ENCODE data around the gene GLB1L.

The GLB1L gene

GRCh38 chr2:219219784-219220532 is 25.3 kb downstream of the GLB1L start:
- DNase-seq, result no peak

- peak; percentile 92 for DNase-seq
These were observed 26.2 kb downstream of the GLB1L start, which contains the start of gene ABCB6 for GRCh38 chr2:219218732-219219701. TSS of gene ABCB6 (minus strand) at chr2:219218958. CDS start at chr2:219218673, 285 bp downstream.

GRCh38 chr2:219218217-219218731 is 27.0 kb downstream of the GLB1L start:
- no peak for DNase-seq

DNA sequence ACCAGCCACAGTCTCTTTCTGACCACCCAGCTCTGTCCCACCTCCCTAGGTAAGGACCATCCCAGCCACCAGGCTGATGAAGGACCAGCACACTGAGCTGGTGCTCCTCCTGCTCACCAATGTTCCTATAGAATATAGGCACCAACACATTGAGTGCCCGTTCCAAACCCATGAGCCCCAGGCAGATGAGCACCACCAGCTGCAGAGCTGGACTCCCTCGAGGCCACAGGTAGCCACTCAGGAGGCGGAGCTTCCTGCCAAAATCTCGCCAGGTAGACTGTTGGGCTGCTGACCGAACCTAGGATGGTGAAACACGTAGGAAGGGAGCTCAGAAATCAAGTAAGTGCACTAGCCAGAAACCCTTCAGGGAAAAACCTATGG is 28.7 kb downstream of the GLB1L start:
- DNase-seq, result no peak

DNA sequence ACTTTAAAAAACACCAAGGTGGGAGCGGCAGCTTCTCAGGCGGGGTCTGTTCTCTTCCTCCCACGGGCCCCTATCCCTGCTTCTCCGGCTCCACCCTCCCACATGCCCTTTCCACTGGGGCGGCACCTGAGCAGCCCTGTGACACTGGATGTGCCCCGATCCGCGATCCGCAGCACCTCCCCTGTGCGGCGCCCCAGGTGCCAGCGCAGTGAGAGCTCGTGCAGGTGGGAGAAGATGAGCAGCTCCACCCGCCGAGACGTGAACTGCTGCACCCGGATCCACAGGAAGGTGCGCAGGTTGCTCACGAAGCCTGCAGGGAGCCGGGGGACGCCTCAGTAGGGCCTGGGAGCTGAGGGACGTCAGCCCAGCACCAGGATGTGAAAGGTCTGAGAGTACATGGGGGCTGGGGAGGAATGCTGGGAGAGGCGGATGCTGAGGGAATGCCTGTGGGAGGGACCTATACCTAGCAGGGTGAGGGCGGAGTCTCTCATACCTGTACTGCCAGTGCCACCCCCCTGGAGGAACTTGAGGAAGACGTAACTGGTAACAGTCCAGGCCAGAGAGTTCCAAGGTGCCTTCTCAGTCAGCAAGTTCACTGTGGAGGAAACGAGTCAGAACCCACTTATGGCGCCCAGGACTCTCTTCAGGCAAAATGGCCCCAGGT is 29.2 kb downstream of the GLB1L start:
- DNase-seq, result no peak

GRCh38 chr2:219214786-219215185 is 30.5 kb downstream of the GLB1L start:
- DNase-seq, result no peak

- no peak for DNase-seq
These were observed 31.1 kb downstream of the GLB1L start for GRCh38 chr2:219214141-219214540.

- DNase-seq, result no peak
These were observed 31.7 kb downstream of the GLB1L start for GRCh38 chr2:219213486-219214071.

DNA sequence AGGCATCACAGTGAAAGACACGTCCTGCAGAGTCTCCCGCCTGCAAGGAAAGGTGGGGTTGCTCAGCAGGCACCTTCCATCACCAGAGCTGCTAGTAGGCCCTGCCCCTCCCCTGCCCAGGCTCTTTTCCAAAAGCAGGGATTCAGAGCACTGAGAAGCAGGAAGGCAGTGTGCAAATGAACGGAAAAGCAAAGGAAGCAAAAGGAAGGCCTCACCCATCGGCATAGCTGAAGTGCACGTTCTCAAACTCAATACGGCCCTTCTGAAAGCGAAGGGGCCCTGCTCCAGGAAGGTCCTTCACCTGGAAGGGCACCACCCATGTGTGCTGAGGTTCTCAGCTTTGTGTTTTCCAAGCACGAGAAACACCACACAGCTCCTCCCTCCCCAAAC is 32.2 kb downstream of the GLB1L start:
- DNase-seq, result no peak

DNA sequence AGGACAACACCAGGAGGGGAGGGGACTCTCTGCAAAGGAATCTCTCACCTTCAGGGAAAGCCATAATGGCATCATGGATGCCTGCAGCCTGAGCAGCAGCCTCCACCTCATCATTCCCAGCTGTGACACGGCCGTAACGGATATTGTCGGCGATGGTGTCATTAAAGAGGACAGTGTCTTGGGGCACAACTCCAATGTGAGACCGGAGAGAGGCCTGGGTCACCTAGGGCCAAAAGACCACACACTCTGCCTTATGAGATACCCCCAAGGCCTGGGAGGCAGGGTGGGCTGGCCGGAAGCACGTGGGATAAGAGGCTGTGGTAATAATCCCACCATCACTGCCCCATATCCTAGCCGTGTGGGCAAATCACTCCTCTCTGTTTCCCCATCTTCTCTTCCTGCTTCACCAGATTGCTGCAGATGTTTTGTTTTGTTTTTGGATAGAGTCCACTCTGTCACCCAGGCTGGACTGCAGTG is 34.3 kb downstream of the GLB1L start:
- no peak for DNase-seq

DNA sequence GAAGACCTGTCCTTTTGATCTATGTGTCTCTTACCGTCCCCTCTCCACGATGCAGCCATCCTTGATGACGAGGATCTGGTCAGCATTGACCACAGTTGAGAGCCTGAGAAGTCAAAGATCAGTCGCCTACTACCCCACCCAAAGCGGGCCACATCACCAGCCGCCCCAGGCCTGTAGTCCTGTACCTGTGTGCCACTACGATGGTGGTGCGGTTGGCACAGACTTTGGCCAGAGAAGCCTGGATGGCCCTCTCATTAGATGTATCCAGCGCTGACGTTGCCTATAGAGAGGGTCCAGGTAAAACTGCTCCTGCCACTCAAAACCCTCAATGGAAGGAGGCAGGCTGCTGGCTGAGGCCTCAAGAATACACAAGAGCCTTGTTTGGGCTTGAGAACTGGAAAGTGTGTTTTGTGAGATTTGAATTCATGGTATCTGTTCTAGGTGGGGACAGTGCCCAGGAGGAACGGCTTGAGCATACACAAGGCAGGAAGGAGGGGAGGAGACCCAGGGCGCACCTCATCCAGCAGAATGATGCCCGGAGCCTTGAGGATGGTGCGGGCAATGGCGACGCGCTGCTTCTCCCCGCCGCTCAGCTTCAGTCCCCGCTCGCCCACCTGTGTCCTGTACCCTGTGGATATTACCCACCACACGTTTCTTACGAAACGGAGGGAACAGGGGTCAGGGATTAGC is 34.9 kb downstream of the GLB1L start:
- DNase-seq, result no peak

GRCh38 chr2:219209236-219210195 is 35.7 kb downstream of the GLB1L start:
- DNase-seq, result no peak

DNA sequence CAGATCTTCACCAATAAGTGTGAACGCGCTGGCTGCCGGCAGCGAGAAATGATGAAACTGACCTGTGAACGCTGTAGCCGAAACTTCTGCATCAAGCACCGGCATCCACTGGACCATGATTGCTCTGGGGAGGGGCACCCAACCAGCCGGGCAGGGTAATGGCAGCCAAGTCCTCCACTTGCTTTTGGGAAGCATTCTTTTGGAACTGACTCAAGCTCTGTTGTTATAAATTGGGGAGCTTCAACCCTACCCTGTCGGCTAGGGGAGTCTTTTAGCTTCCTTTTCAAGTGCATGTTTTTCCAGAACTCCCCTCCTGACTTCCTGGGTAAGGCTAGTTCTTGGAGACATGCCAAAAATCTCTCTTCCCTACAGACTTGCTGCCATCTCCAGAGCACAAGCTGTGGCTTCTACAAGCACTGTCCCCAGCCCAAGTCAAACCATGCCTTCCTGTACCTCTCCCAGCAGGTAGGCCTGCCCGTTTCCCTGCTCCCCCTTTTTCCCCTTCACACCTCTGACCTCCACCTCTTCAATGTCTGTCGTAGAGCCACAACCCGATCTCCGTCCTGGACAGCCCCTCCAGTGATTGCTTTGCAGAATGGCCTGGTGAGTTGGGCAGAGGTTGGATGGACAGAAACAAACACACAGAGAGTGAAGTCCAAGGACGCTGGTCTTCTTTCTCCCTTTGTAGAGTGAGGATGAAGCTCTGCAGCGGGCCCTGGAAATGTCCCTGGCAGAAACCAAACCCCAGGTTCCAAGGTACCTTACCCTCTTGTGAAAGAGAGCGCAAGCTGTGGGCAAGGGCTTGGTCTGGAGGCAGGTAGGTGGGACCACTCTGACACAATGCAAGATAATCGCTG is 37.1 kb downstream of the GLB1L start:
- no peak for DNase-seq

GRCh38 chr2:219207134-219207883 is 37.9 kb downstream of the GLB1L start:
- DNase-seq, result no peak

DNA sequence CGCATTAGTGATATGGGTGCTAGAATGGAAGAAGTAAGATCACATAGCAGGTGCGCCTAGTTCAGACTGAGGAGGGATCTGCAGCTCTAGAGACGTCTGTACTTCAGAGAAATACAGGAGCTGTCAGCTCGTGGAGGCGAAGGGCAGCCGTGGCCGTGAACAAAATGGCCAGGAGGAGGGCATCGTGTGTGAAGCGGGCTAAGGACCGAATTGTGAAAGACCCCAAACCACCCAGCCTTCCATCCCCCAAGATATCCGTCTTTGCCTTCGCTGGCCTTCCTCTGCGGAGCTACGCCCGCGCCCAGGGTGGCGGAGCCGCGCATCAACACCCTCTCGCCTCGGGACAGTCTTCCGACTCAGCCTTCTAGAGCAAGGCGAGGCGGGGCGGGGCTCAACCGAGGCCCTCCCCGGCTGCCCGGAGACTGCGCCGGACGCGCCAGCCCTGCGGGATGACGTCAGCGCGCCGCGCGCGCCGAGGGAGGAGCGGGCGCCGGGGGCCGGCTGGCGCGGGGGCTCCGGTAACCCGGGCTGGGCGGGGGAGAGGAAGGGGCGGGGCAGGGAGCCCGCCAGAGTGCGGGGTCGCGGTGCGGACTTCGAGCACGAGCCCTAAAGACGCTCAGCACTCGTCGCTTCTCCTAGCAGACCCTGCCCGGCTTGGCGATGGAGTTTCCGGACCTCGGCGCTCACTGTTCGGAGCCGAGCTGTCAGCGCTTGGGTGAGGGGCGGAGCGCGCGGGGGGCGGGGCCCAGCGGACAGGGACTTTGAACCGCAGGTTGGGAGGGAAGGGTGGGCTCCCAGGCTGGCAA is 38.7 kb downstream of the GLB1L start, which contains the start of gene ZFAND2B:
Gene ZFAND2B (plus strand): TSS at position 455 of the 806 bp plus-strand sequence. CDS start 206 bp downstream, at position 661.
- peak; percentile 97 for DNase-seq

DNA sequence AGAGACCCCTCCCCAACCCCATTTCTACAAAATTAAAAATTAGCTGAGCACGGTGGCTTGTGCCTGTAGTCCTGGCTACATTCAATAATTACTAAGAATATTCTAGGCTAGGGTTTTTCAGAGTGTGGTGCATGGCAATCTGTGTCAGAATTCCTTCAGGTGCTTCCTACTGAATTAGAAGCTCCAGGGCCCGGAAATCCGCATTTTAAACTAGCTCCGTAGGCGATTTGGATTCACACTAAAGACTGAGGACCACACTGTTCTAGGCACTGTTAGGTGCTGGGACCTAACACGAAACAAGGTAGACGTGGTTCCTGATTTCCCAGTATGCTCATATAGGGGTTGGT is 39.3 kb downstream of the GLB1L start:
- DNase-seq, result no peak

DNA sequence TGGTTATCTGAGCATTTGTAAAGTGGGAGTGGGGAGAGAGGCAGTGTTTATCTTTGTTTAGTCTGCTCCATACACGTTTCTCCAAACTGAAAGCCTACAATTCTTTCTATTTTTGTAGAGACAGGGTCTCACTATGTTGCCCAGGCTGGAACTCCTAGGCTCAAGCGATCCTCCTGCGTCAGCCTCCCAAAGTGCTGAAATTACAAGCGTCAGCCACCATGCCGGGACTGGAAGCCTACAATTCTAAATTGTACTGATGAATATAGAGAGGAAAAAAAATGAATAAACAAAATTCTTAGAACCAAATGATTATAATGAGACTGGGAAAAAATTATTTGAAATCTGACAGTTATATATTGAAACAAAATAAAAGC is 40.1 kb downstream of the GLB1L start:
- no peak for DNase-seq
